HG03565 (cell line): Measurements from ENCODE around the gene C11orf52.
"Not testable (repeated sequence)": the region's sequence is repeated elsewhere in the genome, so short reads cannot be mapped to it uniquely, and the experiment has no call there.

Experiments used
- ATAC-seq: cut with Tn5 transposase; IDR thresholded peaks from one replicate; pipeline ENCODE4 v1.9.1; 2021; ENCODE audit warnings: mild to moderate bottlenecking, moderate library complexity; ENCODE audit not compliant: unreplicated experiment

The C11orf52 gene

GRCh38 chr11:111918390-111919256 lies at the start of gene C11orf52:
TSS of gene C11orf52 (plus strand) at chr11:111918913. CDS start at chr11:111918973, 60 bp downstream.
- ATAC-seq, result no peak

- ATAC-seq, result no peak
Measured at GRCh38 chr11:111870113-111870512, 48.6 kb upstream of the C11orf52 start.

- ATAC-seq, result no peak
Measured at GRCh38 chr11:111870522-111870885, 48.2 kb upstream of the C11orf52 start.

- peak; percentile 70 for ATAC-seq
Measured at GRCh38 chr11:111870886-111871692, 47.6 kb upstream of the C11orf52 start, which contains the start of gene ALG9. TSS of gene ALG9 (minus strand) at chr11:111871581. CDS start at chr11:111871482, 99 bp downstream.

GRCh38 chr11:111871693-111872161 lies 47.0 kb upstream of the C11orf52 start:
- ATAC-seq, result no peak

- ATAC-seq, result no peak
Measured at GRCh38 chr11:111878385-111878848, 40.3 kb upstream of the C11orf52 start.

GRCh38 chr11:111878849-111879636 lies 39.7 kb upstream of the C11orf52 start, which contains the start of the genes CFAP68 and FDXACB1:
TSS of gene CFAP68 (plus strand) at chr11:111879541. CDS start at chr11:111879561, 20 bp downstream.
TSS of gene FDXACB1 (minus strand) at chr11:111879165. CDS start at chr11:111879132, 33 bp downstream.
- peak; percentile 86 for ATAC-seq

- no peak for ATAC-seq
Measured at GRCh38 chr11:111879637-111879960, 39.1 kb upstream of the C11orf52 start.

- no peak for ATAC-seq
Measured at GRCh38 chr11:111882202-111882601, 36.5 kb upstream of the C11orf52 start.

GRCh38 chr11:111885053-111885452 lies 33.7 kb upstream of the C11orf52 start:
- ATAC-seq, result not testable (repeated sequence)

GRCh38 chr11:111886032-111886431 lies 32.7 kb upstream of the C11orf52 start:
- ATAC-seq, result no peak

GRCh38 chr11:111886844-111887243 lies 31.9 kb upstream of the C11orf52 start:
- ATAC-seq, result no peak

GRCh38 chr11:111905411-111905810 lies 13.3 kb upstream of the C11orf52 start:
- no peak for ATAC-seq

GRCh38 chr11:111906680-111907079 lies 12.0 kb upstream of the C11orf52 start:
- ATAC-seq, result no peak

GRCh38 chr11:111908639-111909305 lies 9.9 kb upstream of the C11orf52 start:
- ATAC-seq, result no peak

- no peak for ATAC-seq
Measured at GRCh38 chr11:111909378-111909777, 9.3 kb upstream of the C11orf52 start.

GRCh38 chr11:111910676-111911562 lies 7.8 kb upstream of the C11orf52 start:
- no peak for ATAC-seq

GRCh38 chr11:111911563-111912401 lies 6.9 kb upstream of the C11orf52 start, which contains the start of gene CRYAB:
TSS of gene CRYAB (minus strand) at chr11:111911770. CDS start at chr11:111911724, 46 bp downstream.
- ATAC-seq, result no peak
